ENCODE data around the gene ZBTB20.

Gene ZBTB20

GRCh38 chr3:115099134-115099985, 47.7 kb downstream of the ZBTB20 start:
- H3K9me3 ChIP-seq (ENCODE audit: control insufficient read depth, insufficient read depth, low read length): no peaks in the 10 kb centered on the region
- H3K36me3 ChIP-seq (ENCODE audit: control insufficient read depth, insufficient read depth, low read length): no peaks in the 10 kb centered on the region
- no peak overlapping the region for H3K4me3 ChIP-seq (ENCODE audit: low read depth, low read length)
- no peaks in the 10 kb centered on the region for H3K4me1 ChIP-seq (ENCODE audit: control insufficient read depth, insufficient read depth, low read length)
- H3K27me3 ChIP-seq (ENCODE audit: control insufficient read depth, insufficient read depth, low read length): no peaks in the 10 kb centered on the region
- H3K9ac ChIP-seq (ENCODE audit: low read depth, low read length): no peak overlapping the region

- no peaks in the 10 kb centered on the region for H3K9me3 ChIP-seq (ENCODE audit: control insufficient read depth, insufficient read depth, low read length)
- H3K36me3 ChIP-seq (ENCODE audit: control insufficient read depth, insufficient read depth, low read length): no peaks in the 10 kb centered on the region
- no peak overlapping the region for H3K4me3 ChIP-seq (ENCODE audit: low read depth, low read length)
- H3K9ac ChIP-seq (ENCODE audit: low read depth, low read length): no peak overlapping the region
- no peaks in the 10 kb centered on the region for H3K27me3 ChIP-seq (ENCODE audit: control insufficient read depth, insufficient read depth, low read length)
- no peaks in the 10 kb centered on the region for H3K4me1 ChIP-seq (ENCODE audit: control insufficient read depth, insufficient read depth, low read length)
Measured at GRCh38 chr3:115098354-115099073, 48.6 kb downstream of the ZBTB20 start.

GRCh38 chr3:115095236-115095635, 51.9 kb downstream of the ZBTB20 start:
- Histone ChIP-seq H3K4me3 (ENCODE audit: low read depth, low read length) (no peak overlapping the region), H3K9ac (ENCODE audit: low read depth, low read length) (no peak overlapping the region), H3K27me3 (ENCODE audit: control insufficient read depth, insufficient read depth, low read length) (no peaks in the 10 kb centered on the region), H3K9me3 (ENCODE audit: control insufficient read depth, insufficient read depth, low read length) (no peaks in the 10 kb centered on the region), H3K36me3 (ENCODE audit: control insufficient read depth, insufficient read depth, low read length) (no peaks in the 10 kb centered on the region), H3K4me1 (ENCODE audit: control insufficient read depth, insufficient read depth, low read length) (peaks cover 4% of the 10 kb centered on the region)

DNA sequence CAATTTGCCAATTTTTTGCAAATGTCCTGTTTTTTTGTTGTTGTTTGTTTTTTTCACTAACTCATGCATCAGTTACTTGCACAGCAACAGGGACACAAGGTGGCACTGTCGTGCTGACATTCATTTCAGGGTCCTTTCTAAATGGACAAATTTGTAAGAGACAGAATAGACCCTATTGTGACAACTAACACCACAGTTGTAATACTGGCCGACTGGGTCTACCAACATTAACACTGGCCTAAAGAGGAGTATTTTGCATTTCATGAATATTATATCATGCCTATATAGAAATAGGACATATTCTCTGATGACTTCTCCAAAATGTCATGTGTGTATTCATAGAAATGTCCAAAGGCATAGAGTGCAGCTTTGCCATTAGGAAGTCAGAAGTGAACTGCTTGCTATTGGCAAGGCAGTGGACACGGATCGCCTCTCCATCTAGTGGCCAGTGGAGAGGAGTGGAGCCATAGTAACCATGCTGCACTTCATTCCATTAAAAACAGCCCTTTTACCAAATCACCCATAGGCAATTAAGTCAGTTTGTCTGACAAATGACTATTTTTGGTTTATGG, 54.8 kb downstream of the ZBTB20 start:
- no peaks in the 10 kb centered on the region for H3K27me3 ChIP-seq (ENCODE audit: control insufficient read depth, insufficient read depth, low read length)
- H3K9me3 ChIP-seq (ENCODE audit: control insufficient read depth, insufficient read depth, low read length): no peaks in the 10 kb centered on the region
- H3K4me1 ChIP-seq (ENCODE audit: control insufficient read depth, insufficient read depth, low read length): peaks cover 12% of the 10 kb centered on the region
- no peak overlapping the region for H3K4me3 ChIP-seq (ENCODE audit: low read depth, low read length)
- no peak overlapping the region for H3K9ac ChIP-seq (ENCODE audit: low read depth, low read length)
- H3K36me3 ChIP-seq (ENCODE audit: control insufficient read depth, insufficient read depth, low read length): no peaks in the 10 kb centered on the region

GRCh38 chr3:115090712-115091111, 56.4 kb downstream of the ZBTB20 start:
- no peak overlapping the region for H3K9ac ChIP-seq (ENCODE audit: low read depth, low read length)
- H3K9me3 ChIP-seq (ENCODE audit: control insufficient read depth, insufficient read depth, low read length): no peaks in the 10 kb centered on the region
- H3K36me3 ChIP-seq (ENCODE audit: control insufficient read depth, insufficient read depth, low read length): no peaks in the 10 kb centered on the region
- H3K27me3 ChIP-seq (ENCODE audit: control insufficient read depth, insufficient read depth, low read length): no peaks in the 10 kb centered on the region
- H3K4me3 ChIP-seq (ENCODE audit: low read depth, low read length): no peak overlapping the region
- H3K4me1 ChIP-seq (ENCODE audit: control insufficient read depth, insufficient read depth, low read length): peaks cover 12% of the 10 kb centered on the region

DNA sequence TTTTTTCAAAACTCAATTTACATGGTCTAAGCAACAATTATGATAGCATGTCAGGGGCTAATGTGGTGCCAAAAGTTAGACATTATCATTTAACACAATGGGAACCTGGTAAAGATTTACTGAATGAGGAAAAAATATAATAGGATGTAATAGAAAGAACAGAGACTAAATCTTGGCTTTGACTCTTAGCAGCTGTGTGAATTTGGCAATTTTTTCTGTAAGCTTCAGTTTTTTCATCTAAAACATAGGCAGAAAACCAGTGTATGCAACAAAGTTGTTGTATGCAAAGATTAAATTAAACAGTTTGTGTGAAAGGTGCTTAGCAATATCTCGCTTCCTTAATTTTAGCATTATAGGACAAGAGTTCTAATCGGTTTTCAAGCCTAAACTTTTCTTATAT, 57.6 kb downstream of the ZBTB20 start:
- no peaks in the 10 kb centered on the region for H3K27me3 ChIP-seq (ENCODE audit: control insufficient read depth, insufficient read depth, low read length)

GRCh38 chr3:115087512-115087911, 59.6 kb downstream of the ZBTB20 start:
- H3K9me3 ChIP-seq (ENCODE audit: control insufficient read depth, insufficient read depth, low read length): no peaks in the 10 kb centered on the region
- no peaks in the 10 kb centered on the region for H3K27me3 ChIP-seq (ENCODE audit: control insufficient read depth, insufficient read depth, low read length)
- no peak overlapping the region for H3K4me3 ChIP-seq (ENCODE audit: low read depth, low read length)
- H3K4me1 ChIP-seq (ENCODE audit: control insufficient read depth, insufficient read depth, low read length): peaks cover 12% of the 10 kb centered on the region
- H3K36me3 ChIP-seq (ENCODE audit: control insufficient read depth, insufficient read depth, low read length): no peaks in the 10 kb centered on the region
- H3K9ac ChIP-seq (ENCODE audit: low read depth, low read length): no peak overlapping the region

More for the DNA sequence above, 57.6 kb downstream of the ZBTB20 start:
- H3K36me3 ChIP-seq (ENCODE audit: control insufficient read depth, insufficient read depth, low read length): no peaks in the 10 kb centered on the region
- no peak overlapping the region for H3K9ac ChIP-seq (ENCODE audit: low read depth, low read length)
- H3K4me1 ChIP-seq (ENCODE audit: control insufficient read depth, insufficient read depth, low read length): peaks cover 12% of the 10 kb centered on the region
- H3K9me3 ChIP-seq (ENCODE audit: control insufficient read depth, insufficient read depth, low read length): no peaks in the 10 kb centered on the region
- no peak overlapping the region for H3K4me3 ChIP-seq (ENCODE audit: low read depth, low read length)

DNA sequence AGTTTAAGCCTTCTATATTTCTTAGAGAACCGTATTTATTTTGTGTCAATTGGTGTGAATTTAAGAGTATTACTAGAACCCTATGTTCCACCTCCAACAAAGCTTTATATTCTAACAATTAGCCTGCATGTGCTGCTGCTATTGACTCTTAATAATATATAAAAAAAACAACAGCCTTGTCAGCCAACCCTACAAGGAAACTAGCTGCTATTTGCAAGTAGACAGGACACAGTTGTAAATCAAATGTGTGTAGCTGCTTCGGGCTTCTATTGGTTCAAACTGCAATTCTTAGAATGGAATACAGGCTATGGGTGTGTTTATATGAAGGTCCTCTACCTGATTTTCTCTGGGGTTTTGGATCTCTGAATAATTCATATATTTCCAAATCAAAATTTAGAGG, 60.7 kb downstream of the ZBTB20 start:
- Histone ChIP-seq H3K9ac (ENCODE audit: low read depth, low read length) (no peak overlapping the region), H3K4me3 (ENCODE audit: low read depth, low read length) (no peak overlapping the region)

DNA sequence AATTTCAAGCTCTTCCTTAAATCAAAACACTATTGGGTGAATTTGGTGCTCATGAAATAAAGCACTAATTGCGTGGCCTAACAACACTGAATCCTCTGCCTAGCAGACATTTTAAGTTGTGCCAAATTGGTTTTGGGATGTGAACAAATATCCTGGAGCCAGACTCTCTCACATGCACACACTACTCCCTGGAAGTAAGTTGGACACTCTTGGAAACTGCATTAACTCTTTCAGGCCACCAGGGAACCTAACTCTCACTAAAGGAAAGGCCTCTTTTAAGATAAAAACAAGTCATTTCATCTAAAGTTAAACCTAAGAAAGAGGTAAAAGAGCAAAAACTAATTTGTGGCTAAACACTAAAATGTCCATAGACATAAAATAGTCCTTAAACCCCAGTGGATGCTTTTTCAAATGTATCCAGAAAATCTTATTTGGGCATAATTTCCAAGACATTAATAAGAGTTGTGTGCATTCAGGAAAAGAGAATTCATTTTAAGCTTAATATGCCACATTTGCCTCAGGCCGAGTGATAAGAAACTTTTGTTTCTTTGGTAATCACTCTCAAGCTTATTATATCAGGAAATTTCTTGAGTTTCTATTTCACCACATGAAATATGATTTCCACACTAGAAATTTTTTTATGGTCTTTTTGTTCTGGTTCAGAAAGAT, 61.8 kb downstream of the ZBTB20 start:
- no peak overlapping the region for H3K4me3 ChIP-seq (ENCODE audit: low read depth, low read length)
- H3K36me3 ChIP-seq (ENCODE audit: control insufficient read depth, insufficient read depth, low read length): no peaks in the 10 kb centered on the region
- no peaks in the 10 kb centered on the region for H3K9me3 ChIP-seq (ENCODE audit: control insufficient read depth, insufficient read depth, low read length)
- H3K4me1 ChIP-seq (ENCODE audit: control insufficient read depth, insufficient read depth, low read length): peaks cover 8% of the 10 kb centered on the region
- H3K27me3 ChIP-seq (ENCODE audit: control insufficient read depth, insufficient read depth, low read length): no peaks in the 10 kb centered on the region
- no peak overlapping the region for H3K9ac ChIP-seq (ENCODE audit: low read depth, low read length)

More for the DNA sequence above, 60.7 kb downstream of the ZBTB20 start:
- Histone ChIP-seq H3K27me3 (ENCODE audit: control insufficient read depth, insufficient read depth, low read length) (no peaks in the 10 kb centered on the region), H3K4me1 (ENCODE audit: control insufficient read depth, insufficient read depth, low read length) (peaks cover 8% of the 10 kb centered on the region), H3K36me3 (ENCODE audit: control insufficient read depth, insufficient read depth, low read length) (no peaks in the 10 kb centered on the region), H3K9me3 (ENCODE audit: control insufficient read depth, insufficient read depth, low read length) (no peaks in the 10 kb centered on the region)

- no peak overlapping the region for H3K4me3 ChIP-seq (ENCODE audit: low read depth, low read length)
- no peak overlapping the region for H3K9ac ChIP-seq (ENCODE audit: low read depth, low read length)
- H3K9me3 ChIP-seq (ENCODE audit: control insufficient read depth, insufficient read depth, low read length): no peaks in the 10 kb centered on the region
- peaks cover 8% of the 10 kb centered on the region for H3K4me1 ChIP-seq (ENCODE audit: control insufficient read depth, insufficient read depth, low read length)
- no peaks in the 10 kb centered on the region for H3K36me3 ChIP-seq (ENCODE audit: control insufficient read depth, insufficient read depth, low read length)
- H3K27me3 ChIP-seq (ENCODE audit: control insufficient read depth, insufficient read depth, low read length): no peaks in the 10 kb centered on the region
Measured at GRCh38 chr3:115084686-115085085, 62.4 kb downstream of the ZBTB20 start.

- Histone ChIP-seq H3K9me3 (ENCODE audit: control insufficient read depth, insufficient read depth, low read length) (no peaks in the 10 kb centered on the region), H3K4me3 (ENCODE audit: low read depth, low read length) (no peak overlapping the region), H3K36me3 (ENCODE audit: control insufficient read depth, insufficient read depth, low read length) (no peaks in the 10 kb centered on the region), H3K9ac (ENCODE audit: low read depth, low read length) (no peak overlapping the region), H3K4me1 (ENCODE audit: control insufficient read depth, insufficient read depth, low read length) (no peaks in the 10 kb centered on the region), H3K27me3 (ENCODE audit: control insufficient read depth, insufficient read depth, low read length) (no peaks in the 10 kb centered on the region)
Measured at GRCh38 chr3:115082260-115082659, 64.8 kb downstream of the ZBTB20 start.

Measured in iPS-15b (cell line).